Measurements from ENCODE around the gene TMEM164.
"Not testable (repeated sequence)": the region's sequence is repeated elsewhere in the genome, so short reads cannot be mapped to it uniquely, and the experiment has no call there.

Gene TMEM164

DNA sequence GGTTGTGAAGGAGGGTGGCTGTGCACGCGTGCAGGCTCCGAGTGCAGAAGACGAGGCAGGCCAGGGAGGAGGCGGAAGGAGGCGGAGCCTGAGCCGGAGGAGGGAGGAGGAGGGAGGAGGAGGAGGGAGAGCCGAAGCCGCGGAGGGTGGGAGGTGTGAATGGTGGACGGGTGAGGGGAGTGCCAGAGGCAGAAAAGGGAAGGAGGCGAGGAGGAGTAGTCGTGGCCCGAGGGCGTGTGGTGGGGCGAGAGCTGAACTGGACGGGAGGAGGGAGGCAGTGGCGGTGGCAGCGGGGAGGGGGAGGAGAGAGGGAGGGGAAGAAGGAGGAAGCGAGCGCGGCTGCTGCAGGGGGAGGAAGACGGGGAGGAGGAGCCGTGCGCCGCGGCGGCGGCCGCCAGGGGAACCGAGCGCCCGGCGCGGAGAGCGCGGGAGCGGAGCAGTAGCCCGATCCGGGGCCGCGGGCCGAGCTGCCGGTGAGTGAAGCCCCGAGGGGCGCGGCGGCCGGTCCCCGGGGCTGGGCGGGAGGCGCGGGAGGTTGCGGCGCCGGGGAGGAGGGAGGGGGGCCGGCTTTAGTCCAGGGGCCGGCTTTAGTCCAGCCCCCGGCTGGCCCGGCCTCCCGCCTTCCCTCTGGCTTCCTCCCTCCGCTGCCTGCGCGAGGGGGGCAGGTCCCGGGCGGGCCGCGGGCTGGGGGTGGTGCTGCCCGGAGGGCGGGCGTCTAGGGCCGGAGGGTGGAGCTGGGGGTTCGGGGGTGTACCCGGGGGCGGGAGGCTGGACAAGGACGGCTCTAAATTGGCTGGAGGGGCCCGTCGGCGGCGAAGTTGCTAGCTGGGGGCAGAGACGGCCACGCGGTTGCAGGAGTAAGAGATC is at the start of gene TMEM164:
TSS of gene TMEM164 (plus strand) at position 815 of the 867 bp plus-strand sequence. CDS start 661 bp downstream, outside the sequence.
- DNase-seq: peak; percentile 92

DNA sequence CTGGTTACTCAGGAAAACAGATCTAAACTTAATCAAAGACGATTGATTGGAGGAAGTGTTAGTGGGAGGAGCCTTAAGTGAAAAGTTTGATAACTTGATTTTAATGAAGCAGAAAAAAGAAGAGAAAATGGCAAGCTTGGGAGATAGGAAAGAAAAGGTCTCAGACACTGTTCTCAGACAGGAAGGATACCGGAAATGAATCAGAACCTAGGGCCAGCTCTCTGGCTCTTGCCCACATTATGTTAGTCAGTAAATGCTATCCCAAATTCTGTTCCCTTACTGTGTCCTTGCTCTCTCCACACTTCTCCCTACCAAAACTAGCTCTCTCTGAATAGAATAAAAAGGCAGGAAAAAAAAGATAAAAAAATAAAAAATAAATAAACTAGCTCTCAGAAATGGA is 48.6 kb upstream of the TMEM164 start:
- DNase-seq: no peak

DNA sequence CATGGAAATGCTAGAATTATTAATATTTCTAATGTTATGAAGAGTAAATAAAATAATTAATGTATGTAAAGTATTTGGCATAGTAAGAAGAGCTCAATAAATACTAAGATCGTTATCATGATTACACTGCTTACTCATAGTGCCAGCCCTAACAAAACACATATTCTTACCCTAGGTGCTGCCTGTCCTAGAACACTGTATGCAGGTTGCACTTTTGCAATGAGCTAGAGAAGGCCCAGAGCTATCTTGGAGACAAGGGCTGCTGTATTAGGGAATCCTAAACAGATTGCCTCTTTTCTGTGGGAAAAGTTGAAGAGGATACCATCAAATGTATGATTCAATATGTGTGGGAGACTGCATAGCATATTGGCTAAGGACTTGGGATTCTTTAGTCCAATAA is 48.0 kb upstream of the TMEM164 start:
- DNase-seq: no peak

DNA sequence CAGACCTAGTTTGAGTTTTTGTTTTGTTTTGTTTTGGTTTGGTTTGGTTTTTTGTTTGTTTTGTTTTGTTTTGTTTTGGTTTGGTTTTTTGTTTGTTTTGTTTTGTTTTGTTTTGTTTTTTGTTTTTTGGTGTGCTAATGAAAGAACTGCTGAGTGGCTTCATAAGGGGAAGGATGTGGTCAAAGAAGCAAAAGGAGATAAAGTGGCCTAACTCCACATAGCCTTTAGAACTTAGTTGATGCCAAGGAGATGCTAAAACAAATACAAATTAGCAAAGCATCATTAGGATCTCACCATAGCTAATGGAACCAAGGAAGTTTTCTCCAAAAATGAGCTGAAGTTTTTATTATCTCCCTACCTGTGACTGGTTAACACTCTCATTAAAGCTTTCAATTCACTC is 44.6 kb upstream of the TMEM164 start:
- no peak for DNase-seq

DNA sequence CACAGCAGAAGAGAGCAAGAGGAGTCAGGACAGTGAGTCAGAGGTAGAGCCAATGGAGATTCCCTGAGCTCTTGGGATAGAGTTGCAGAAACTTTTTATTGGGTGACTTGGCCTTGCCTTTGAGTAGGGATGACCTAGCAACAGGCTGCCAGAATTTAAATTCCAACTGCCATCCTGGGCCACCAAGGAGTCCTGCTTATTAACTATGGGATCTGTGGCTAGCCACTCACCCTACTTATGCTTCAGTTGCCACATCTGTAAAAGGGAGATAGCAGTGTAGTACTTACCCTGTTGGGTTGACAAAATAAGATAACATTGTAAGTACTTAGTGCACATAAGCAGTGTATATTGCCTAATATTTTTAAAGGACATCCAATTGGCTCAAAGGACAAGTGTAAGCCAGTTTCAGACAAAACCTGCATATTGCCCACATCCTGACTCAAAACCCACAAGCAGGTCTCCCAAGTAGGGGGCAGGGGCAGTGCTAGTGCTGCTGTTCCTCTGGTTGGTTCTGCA is 43.5 kb upstream of the TMEM164 start:
- DNase-seq: no peak

DNA sequence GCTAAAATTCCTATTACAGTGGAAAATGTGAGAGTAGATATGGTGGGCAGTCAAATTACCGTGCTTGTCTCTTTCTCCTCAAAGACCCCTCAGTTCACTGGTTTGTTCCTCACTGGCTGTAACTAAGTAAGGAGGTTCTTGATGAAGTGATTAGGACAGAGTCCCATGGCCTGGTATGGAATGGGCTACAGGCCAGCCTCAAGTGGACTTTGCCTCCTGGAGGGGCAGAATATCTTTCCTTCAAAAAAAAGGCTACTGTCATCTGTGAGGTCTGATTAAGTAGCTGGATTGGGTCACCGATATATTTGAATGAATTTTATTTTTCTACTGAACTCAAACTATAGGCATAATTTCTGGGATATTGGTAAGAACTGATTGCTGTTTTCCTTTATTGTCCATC is 38.5 kb upstream of the TMEM164 start:
- no peak for DNase-seq

GRCh38 chrX:109966246-109966645 is 36.7 kb upstream of the TMEM164 start:
- DNase-seq: no peak

DNA sequence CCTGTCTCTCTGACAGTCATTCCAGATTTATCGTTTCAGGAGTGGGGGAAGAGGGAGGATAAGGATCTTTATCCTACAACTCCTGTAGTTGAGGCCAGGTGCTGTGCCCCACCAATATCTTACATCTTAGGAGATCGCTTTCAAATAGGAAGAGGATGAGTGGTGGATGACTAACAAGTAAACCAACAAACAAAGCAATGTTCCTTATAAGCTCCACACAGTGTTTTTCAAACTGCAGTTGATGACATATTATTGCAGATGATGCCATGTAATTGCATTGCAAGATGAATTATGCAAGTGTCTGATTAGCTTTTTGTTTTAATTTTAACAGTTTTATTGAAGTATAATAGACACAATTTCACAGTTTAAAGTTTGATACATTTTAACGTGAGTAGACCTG is 35.8 kb upstream of the TMEM164 start:
- no peak for DNase-seq

- not testable (repeated sequence) for DNase-seq
Observed at GRCh38 chrX:109970841-109971240, 32.1 kb upstream of the TMEM164 start.

DNA sequence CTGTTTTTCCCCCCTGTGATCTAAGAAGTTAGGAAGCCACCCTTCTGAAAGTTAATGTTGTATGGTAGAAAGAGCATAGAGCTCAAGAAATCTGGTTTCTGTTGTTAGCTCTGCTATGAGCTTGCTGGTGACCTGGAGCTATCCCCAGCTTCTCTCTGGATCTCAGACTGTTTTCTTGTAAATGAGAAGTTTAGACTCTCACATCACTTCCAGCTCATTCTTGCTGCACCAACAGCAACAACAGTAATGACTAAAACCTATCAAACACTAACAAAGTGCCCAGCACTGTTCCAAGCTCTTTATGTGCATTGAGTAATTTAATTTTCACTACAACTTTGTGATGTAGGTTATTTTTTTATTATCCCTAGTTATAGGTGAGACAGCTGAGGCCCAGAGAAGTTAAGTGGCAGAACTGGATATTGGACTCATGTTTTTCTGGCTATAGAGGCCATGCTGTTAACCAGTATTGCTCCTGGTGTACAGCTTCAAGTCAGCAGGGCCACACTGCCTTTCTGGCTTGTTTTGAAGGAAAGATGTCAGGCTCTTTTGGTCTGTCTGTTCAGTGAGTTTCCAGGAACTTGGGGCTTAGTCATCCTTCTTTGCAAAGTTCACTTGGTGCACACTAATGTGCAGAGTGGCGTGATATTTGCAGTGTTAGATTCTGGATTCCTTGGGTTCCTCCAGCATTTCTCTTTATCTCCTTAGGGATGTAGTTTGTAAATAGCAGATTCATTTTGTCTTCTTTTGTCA is 27.8 kb upstream of the TMEM164 start:
- DNase-seq: no peak

GRCh38 chrX:109985210-109985609 is 17.7 kb upstream of the TMEM164 start:
- not testable (repeated sequence) for DNase-seq

DNA sequence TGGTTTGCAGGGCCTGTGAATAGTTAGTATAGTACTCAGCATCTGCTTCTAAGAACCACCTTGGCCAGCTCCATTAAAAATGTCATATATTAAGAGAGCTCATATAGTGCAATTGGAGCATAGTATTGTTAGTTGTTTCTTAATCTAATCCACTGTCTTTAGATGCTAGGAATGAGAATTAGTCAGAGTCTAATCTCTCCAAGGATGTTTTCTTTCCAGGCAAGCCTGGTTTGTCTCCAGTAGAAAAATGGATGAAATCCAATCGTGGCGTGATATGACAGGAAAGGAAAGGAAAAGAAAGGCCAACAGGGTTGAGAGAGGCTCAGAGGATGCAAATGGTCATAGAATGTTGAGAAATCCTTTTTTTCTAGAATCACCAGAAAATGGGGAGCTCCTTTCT is 15.0 kb upstream of the TMEM164 start:
- DNase-seq: no peak

GRCh38 chrX:109990582-109991276 is 12.2 kb upstream of the TMEM164 start:
- DNase-seq: no peak

DNA sequence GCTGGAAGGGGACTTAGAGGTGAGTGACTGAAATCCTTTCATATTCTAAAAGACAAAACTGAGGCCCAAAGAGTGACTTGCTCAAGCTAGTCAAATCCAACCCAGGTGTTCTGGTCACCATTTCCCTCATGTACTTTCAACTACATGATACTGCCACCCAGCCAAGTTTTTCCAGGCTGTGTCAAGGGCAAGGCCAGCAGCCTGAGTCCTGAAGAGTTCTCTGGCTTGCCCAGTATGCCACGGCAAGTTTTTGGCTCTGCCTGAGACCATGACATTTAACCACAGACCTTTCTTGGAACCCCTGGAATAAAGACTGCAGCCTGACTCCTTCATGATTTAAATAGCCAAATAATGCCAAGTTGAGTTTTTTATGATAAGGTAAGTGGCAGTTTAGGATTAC is 10.7 kb upstream of the TMEM164 start:
- no peak for DNase-seq

GRCh38 chrX:109995155-109995554 is 7.8 kb upstream of the TMEM164 start:
- DNase-seq: no peak

GRCh38 chrX:109997786-109998452 is 5.0 kb upstream of the TMEM164 start:
- DNase-seq: no peak

DNA sequence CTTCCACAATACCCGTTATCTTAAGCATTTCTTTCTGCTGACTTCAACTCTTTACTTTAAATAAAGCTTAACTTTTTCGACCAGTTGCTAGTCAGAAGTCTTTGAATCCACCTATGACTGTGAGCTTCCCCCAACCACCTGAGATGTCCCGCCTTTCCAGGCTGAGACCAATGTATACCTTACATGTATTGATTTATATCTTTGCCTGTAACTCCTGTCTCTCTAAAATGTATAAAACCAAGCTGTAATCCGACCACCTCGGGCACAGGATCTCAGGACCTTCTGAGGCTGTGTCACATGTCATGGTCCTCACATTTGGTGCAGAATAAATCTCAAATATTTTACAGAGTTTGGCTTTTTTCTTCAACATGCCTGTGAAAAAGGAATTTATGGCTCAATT is 2.9 kb upstream of the TMEM164 start:
- DNase-seq: no peak

- DNase-seq: no peak
Observed at GRCh38 chrX:110000847-110001713, 1.8 kb upstream of the TMEM164 start.

GRCh38 chrX:110001740-110002299 is 1.1 kb upstream of the TMEM164 start:
- DNase-seq: no peak

DNA sequence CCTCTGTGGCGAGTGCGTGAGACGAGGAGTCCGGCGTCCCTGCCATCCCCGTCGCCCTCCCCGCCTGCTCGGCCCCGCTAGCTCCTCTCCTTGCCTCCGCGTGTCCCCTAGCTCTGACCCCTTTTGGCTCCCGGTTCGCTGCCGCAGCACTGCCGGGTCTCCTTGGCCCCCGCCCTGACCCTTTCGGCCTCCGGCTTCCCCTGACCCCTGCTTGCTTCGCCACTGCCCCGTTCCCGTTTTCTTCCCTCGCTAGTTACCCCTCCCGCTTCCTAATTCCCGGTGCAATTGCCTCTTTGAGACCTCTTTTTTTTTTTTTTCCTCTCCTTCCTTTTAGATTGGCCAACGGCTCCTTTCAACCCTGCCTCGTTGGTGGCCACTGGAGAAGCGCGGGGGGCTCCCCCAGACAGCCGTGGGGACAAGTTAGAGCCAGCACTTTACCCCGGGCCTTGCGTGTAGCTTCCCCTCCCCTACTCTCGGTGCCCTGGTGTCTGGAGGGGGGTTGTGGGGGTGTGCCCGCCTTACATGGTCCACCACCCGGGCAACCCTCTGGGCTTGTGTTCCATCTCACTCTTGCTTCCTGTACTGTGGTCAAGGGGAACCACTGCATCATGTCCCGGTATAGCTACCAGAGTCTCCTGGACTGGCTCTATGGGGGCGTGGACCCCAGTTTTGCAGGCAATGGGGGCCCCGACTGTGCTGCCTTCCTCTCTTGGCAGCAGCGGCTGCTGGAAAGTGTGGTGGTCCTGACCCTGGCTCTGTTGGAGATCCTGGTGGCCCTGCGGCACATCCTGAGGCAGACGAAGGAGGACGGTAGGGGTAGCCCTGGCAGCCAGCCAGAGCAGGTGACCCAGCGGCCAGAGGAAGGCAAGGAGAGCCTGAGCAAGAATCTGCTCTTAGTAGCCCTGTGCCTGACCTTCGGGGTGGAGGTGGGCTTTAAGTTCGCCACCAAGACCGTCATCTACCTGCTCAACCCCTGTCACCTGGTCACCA is 548 bp downstream of the TMEM164 start:
- DNase-seq: peak; percentile 58

Data from activated effector memory CD4-positive, alpha-beta T cell treated with anti-CD3 and anti-CD28 coated beads, Interleukin-2, amount 50 U/mL, for 16 hours (primary cell).